ENCODE data around the gene MC5R.

The MC5R gene

GRCh38 chr18:13874558-13874957, 50.6 kb downstream of the MC5R start:
- Mint-ChIP-seq H3K36me3 (no peaks in the 10 kb centered on the region), H3K27me3 (peaks cover 9 to 27% of the 10 kb centered on the region in 2 donors), H3K4me3 (no peak overlapping the region), H3K9me3 (no peaks in the 10 kb centered on the region), H3K4me1 (no peaks in the 10 kb centered on the region), H3K27ac (no peak overlapping the region)
- ATAC-seq (replicated peaks) = no peak
- DNase-seq = no peak
